Measurements from ENCODE around the gene SARDH.

Gene SARDH

DNA sequence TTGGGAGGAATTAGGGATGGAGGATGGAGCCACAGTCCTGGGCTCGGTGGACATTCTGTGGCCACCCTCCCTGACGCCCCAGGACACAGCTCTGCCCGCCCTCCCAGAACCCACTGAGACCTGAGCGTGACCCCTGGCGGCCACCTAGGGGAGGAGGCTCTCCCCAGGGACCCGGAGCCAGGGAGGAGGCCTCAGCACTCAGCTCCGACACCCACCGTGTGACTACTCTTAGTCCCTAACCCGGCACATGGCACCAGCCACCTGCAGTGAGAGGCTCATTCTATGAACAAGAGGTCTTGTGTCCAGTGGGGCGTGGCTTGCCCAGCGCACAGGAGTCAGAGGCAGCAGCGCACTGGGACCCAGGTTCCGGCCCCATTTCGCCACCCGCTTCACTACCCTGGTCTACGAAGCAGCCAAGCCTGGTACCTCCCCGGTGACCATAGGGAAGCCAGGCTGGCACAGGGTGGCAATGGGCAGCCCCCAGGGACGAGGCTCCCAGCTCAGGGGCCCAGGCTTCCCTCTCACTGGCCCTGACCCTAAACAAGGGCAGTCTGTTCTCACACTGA lies 10.2 kb downstream of the SARDH start:
- Histone ChIP-seq H3K4me3 (ENCODE audit: low read depth, low read length) (no peak overlapping the region), H3K4me1 (ENCODE audit: control insufficient read depth, insufficient read depth, low read length) (no peaks in the 10 kb centered on the region), H3K36me3 (ENCODE audit: control insufficient read depth in 2 of 2, insufficient read depth in 1 of 2, low read length in 2 of 2) (no peaks in the 10 kb centered on the region), H3K9me3 (ENCODE audit: control insufficient read depth, insufficient read depth, low read depth, low read length) (no peaks in the 10 kb centered on the region), H3K27ac (ENCODE audit: extremely low read depth, low read depth, low read length) (no peak overlapping the region)
- CTCF ChIA-PET, result interaction anchor here (0.8 to 4.7 kb wide), 15 partner anchors 12 to 332 kb away, joined by 3 to 36 read pairs (median 5); partner anchors contain the start of gene ADAMTSL2
- POLR2A ChIA-PET, result no interaction called here
- TF ChIP-seq, protein P1, sequence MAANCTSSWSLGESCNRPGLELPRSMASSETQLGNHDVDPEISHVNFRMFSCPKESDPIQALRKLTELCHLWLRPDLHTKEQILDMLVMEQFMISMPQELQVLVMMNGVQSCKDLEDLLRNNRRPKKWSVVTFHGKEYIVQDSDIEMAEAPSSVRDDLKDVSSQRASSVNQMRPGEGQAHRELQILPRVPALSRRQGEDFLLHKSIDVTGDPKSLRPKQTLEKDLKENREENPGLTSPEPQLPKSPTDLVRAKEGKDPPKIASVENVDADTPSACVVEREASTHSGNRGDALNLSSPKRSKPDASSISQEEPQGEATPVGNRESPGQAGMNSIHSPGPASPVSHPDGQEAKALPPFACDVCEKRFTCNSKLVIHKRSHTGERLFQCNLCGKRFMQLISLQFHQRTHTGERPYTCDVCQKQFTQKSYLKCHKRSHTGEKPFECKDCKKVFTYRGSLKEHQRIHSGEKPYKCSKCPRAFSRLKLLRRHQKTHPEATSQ (tag by site-specific recombination; IDR thresholded peaks at IDR 0.05), result no peak
- TF ChIP-seq ZNF610 (tag by site-specific recombination; IDR thresholded peaks at IDR 0.05; ENCODE audit: borderline replicate concordance) (no peak), KLF8 (tag by site-specific recombination; IDR thresholded peaks at IDR 0.05) (no peak), SP2 (tag by site-specific recombination; IDR thresholded peaks at IDR 0.05) (no peak), ZIC2 (tag by site-specific recombination; IDR thresholded peaks at IDR 0.05) (peak; percentile 28; the same call in 1 of the 2 replicates), ZNF416 (tag by site-specific recombination; IDR thresholded peaks at IDR 0.05) (no peak)

DNA sequence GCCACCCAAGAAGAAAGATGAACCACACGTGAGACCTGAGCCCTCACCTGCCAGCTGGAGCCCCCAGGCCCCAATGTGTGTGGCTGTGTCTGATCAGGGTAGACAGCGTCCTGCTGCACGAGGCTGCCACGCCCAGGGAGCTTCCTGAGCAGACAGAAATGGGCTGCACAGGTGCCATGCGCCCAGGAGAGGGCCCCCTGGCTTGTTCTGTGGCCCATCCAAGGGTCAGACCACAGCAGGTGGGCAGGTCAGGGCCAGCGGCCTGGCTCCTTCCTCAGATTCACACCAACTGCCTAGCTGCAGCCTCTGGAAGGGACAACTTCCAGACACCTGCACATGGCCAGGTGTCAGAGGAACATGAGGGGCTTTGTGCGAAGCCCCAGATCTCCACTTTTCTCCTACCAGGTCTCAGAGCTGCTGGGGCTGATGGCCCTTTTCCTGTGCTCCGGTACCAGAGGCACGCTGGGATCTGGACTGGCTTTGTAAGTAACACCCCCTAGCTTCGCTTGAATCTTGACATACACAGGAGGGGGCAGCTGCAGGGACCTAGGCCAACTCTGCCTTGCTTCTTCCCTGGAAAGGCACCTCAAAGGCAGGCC lies 10.8 kb downstream of the SARDH start:
- Histone ChIP-seq H3K4me1 (ENCODE audit: control insufficient read depth, insufficient read depth, low read length) (no peaks in the 10 kb centered on the region), H3K27ac (ENCODE audit: extremely low read depth, low read depth, low read length) (no peak overlapping the region), H3K36me3 (ENCODE audit: control insufficient read depth in 2 of 2, insufficient read depth in 1 of 2, low read length in 2 of 2) (no peaks in the 10 kb centered on the region), H3K9me3 (ENCODE audit: control insufficient read depth, insufficient read depth, low read depth, low read length) (no peaks in the 10 kb centered on the region), H3K4me3 (ENCODE audit: low read depth, low read length) (no peak overlapping the region)
- TF ChIP-seq ZBTB20 (tag by site-specific recombination; IDR thresholded peaks at IDR 0.05) (no peak), ZNF223 (tag by site-specific recombination; IDR thresholded peaks at IDR 0.05) (no peak), ZNF76 (tag by site-specific recombination; IDR thresholded peaks at IDR 0.05; ENCODE audit: borderline replicate concordance, low read depth) (no peak), MZF1 (tag by site-specific recombination; IDR thresholded peaks at IDR 0.05; ENCODE audit: borderline replicate concordance) (no peak), ZBTB21 (tag by site-specific recombination; IDR thresholded peaks at IDR 0.05) (no peak), ZNF2 (tag by site-specific recombination; IDR thresholded peaks at IDR 0.05) (no peak), ZNF600 (tag by site-specific recombination; IDR thresholded peaks at IDR 0.05) (no peak), ZNF629 (tag by site-specific recombination; IDR thresholded peaks at IDR 0.05) (no peak), GFI1B (tag by site-specific recombination; IDR thresholded peaks at IDR 0.05) (no peak), ZNF473 (tag by site-specific recombination; IDR thresholded peaks at IDR 0.05) (no peak)
- TF ChIP-seq, protein P2, sequence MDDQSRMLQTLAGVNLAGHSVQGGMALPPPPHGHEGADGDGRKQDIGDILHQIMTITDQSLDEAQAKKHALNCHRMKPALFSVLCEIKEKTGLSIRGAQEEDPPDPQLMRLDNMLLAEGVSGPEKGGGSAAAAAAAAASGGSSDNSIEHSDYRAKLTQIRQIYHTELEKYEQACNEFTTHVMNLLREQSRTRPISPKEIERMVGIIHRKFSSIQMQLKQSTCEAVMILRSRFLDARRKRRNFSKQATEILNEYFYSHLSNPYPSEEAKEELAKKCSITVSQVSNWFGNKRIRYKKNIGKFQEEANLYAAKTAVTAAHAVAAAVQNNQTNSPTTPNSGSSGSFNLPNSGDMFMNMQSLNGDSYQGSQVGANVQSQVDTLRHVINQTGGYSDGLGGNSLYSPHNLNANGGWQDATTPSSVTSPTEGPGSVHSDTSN (CRISPR knock-in tag; IDR thresholded peaks at IDR 0.05), result no peak
- TF ChIP-seq, protein P3, sequence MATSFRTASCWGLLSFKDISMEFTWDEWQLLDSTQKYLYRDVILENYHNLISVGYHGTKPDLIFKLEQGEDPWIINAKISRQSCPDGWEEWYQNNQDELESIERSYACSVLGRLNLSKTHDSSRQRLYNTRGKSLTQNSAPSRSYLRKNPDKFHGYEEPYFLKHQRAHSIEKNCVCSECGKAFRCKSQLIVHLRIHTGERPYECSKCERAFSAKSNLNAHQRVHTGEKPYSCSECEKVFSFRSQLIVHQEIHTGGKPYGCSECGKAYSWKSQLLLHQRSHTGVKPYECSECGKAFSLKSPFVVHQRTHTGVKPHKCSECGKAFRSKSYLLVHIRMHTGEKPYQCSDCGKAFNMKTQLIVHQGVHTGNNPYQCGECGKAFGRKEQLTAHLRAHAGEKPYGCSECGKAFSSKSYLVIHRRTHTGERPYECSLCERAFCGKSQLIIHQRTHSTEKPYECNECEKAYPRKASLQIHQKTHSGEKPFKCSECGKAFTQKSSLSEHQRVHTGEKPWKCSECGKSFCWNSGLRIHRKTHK (tag by site-specific recombination; IDR thresholded peaks at IDR 0.05), result no peak
- TF ChIP-seq, protein P4, sequence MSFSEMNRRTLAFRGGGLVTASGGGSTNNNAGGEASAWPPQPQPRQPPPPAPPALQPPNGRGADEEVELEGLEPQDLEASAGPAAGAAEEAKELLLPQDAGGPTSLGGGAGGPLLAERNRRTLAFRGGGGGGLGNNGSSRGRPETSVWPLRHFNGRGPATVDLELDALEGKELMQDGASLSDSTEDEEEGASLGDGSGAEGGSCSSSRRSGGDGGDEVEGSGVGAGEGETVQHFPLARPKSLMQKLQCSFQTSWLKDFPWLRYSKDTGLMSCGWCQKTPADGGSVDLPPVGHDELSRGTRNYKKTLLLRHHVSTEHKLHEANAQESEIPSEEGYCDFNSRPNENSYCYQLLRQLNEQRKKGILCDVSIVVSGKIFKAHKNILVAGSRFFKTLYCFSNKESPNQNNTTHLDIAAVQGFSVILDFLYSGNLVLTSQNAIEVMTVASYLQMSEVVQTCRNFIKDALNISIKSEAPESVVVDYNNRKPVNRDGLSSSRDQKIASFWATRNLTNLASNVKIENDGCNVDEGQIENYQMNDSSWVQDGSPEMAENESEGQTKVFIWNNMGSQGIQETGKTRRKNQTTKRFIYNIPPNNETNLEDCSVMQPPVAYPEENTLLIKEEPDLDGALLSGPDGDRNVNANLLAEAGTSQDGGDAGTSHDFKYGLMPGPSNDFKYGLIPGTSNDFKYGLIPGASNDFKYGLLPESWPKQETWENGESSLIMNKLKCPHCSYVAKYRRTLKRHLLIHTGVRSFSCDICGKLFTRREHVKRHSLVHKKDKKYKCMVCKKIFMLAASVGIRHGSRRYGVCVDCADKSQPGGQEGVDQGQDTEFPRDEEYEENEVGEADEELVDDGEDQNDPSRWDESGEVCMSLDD (tag by site-specific recombination; IDR thresholded peaks at IDR 0.05), result no peak
- TF ChIP-seq, protein P5, sequence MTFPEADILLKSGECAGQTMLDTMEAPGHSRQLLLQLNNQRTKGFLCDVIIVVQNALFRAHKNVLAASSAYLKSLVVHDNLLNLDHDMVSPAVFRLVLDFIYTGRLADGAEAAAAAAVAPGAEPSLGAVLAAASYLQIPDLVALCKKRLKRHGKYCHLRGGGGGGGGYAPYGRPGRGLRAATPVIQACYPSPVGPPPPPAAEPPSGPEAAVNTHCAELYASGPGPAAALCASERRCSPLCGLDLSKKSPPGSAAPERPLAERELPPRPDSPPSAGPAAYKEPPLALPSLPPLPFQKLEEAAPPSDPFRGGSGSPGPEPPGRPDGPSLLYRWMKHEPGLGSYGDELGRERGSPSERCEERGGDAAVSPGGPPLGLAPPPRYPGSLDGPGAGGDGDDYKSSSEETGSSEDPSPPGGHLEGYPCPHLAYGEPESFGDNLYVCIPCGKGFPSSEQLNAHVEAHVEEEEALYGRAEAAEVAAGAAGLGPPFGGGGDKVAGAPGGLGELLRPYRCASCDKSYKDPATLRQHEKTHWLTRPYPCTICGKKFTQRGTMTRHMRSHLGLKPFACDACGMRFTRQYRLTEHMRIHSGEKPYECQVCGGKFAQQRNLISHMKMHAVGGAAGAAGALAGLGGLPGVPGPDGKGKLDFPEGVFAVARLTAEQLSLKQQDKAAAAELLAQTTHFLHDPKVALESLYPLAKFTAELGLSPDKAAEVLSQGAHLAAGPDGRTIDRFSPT (tag by site-specific recombination; IDR thresholded peaks at IDR 0.05), result no peak
- TF ChIP-seq, protein P6, sequence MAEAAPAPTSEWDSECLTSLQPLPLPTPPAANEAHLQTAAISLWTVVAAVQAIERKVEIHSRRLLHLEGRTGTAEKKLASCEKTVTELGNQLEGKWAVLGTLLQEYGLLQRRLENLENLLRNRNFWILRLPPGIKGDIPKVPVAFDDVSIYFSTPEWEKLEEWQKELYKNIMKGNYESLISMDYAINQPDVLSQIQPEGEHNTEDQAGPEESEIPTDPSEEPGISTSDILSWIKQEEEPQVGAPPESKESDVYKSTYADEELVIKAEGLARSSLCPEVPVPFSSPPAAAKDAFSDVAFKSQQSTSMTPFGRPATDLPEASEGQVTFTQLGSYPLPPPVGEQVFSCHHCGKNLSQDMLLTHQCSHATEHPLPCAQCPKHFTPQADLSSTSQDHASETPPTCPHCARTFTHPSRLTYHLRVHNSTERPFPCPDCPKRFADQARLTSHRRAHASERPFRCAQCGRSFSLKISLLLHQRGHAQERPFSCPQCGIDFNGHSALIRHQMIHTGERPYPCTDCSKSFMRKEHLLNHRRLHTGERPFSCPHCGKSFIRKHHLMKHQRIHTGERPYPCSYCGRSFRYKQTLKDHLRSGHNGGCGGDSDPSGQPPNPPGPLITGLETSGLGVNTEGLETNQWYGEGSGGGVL (tag by site-specific recombination; IDR thresholded peaks at IDR 0.05), result no peak
- ChIA-PET CTCF (interaction anchor here (0.5 to 4.7 kb wide), 34 partner anchors 9 to 1254 kb away, joined by 3 to 36 read pairs (median 4); partner anchors contain the start of gene ADAMTSL2), POLR2A (no interaction called here)

All from HEK293 (cell line).